SK-N-SH (cell line): Measurements from ENCODE around the gene GRIA1. TPM values are rescaled to one million over a fixed set of nuclear protein-coding genes. Genes with fewer than 3 reads are reported as not detected.

Experiments used
- CTCF ChIA-PET: fragments of 300-600, 350-600 bp; formaldehyde crosslinking; extraction: SDS; loops from one replicate; lab custom pipeline; 2021; lab: Yijun Ruan, JAX
- POLR2A ChIA-PET: fragments of 350-600 bp; sonication (Branson Sonifier 250); formaldehyde crosslinking; extraction: SDS; loops from one replicate; lab custom pipeline; 2020; ENCODE audit warnings: antibody characterized with exemption, inconsistent platforms; lab: Yijun Ruan, JAX
- DNase-seq: peaks from one replicate; pipeline ENCODE4 v3.0.0; 2012
- H2AFZ ChIP-seq: fragments of 200-600 bp; sonication (generic); 2 replicates; pipeline ENCODE4 v1.8.1; 2016; ENCODE audit warnings: antibody characterized with exemption, mild to moderate bottlenecking, low read depth
- H3F3A ChIP-seq: fragments of 200-600 bp; sonication (generic); replicated peaks from 2 replicates; pipeline ENCODE3; 2016; ENCODE audit warnings: antibody characterized with exemption, mild to moderate bottlenecking; ENCODE audit not compliant: insufficient read depth
- H3K27ac ChIP-seq, 2 experiments: fragments of 200-500 bp in 1 of 2; fragments of 200-600 bp in 1 of 2; sonication (Bioruptor generic) in 1 of 2; sonication (generic), shearing (Covaris generic) in 1 of 2; 2 replicates each; pipeline versions ENCODE4 v1.5.1 to v1.6.1; 2014 to 2016; ENCODE audit warnings: low read depth in 2 of 2, inconsistent platforms in 1 of 2, low read length in 1 of 2, mild to moderate bottlenecking in 1 of 2, mixed read lengths in 1 of 2
- H3K27me3 ChIP-seq: fragments of 200-600 bp; sonication (generic), shearing (Covaris generic); 2 replicates; pipeline ENCODE4 v1.6.1; 2016; ENCODE audit warnings: mixed run types; ENCODE audit not compliant: insufficient read depth
- H3K36me3 ChIP-seq, 2 experiments: fragments of 200-500 bp in 1 of 2; fragments of 200-600 bp in 1 of 2; sonication (Bioruptor generic) in 1 of 2; sonication (generic) in 1 of 2; replicated peaks in 1 of 2; 2 replicates each; pipeline versions ENCODE3 to v1.5.1; 2014 to 2016; ENCODE audit warnings: low read length in 1 of 2, mild to moderate bottlenecking in 1 of 2; ENCODE audit not compliant: insufficient read depth in 2 of 2, control insufficient read depth in 1 of 2
- H3K4me1 ChIP-seq, 2 experiments: fragments of 200-500 bp in 1 of 2; fragments of 200-600 bp in 1 of 2; sonication (Bioruptor generic) in 1 of 2; sonication (generic), shearing (Covaris generic) in 1 of 2; 2 replicates each; pipeline versions ENCODE4 v1.5.1 to v1.6.1; 2014 to 2016; ENCODE audit warnings: low read depth in 1 of 2, low read length in 1 of 2, mixed run types in 1 of 2; ENCODE audit not compliant: insufficient read depth in 2 of 2, control insufficient read depth in 1 of 2
- H3K4me2 ChIP-seq: fragments of 200-600 bp; sonication (generic), shearing (Covaris generic); 2 replicates; pipeline ENCODE4 v1.6.1; 2017; ENCODE audit warnings: mixed run types
- H3K4me3 ChIP-seq, 2 experiments: fragments of 200-500 bp in 1 of 2; fragments of 200-600 bp in 1 of 2; sonication (Bioruptor generic) in 1 of 2; sonication (generic), shearing (Covaris generic) in 1 of 2; 2 replicates each; pipeline versions ENCODE4 v1.5.1 to v1.8.1; 2014 to 2016; ENCODE audit warnings: low read depth in 2 of 2, inconsistent platforms in 1 of 2, low read length in 1 of 2, mild to moderate bottlenecking in 1 of 2, mixed read lengths in 1 of 2, moderate library complexity in 1 of 2
- H3K79me2 ChIP-seq: fragments of 200-600 bp; sonication (generic); 2 replicates; pipeline ENCODE4 v1.8.1; 2017; ENCODE audit warnings: mild to moderate bottlenecking; ENCODE audit not compliant: insufficient read depth
- H3K9ac ChIP-seq: fragments of 200-600 bp; sonication (generic); 2 replicates; pipeline ENCODE4 v1.6.1; 2017; ENCODE audit warnings: mixed run types
- H3K9me2 ChIP-seq: fragments of 200-600 bp; sonication (generic); 2 replicates; pipeline ENCODE4 v1.6.1; 2017; ENCODE audit warnings: mixed run types
- H3K9me3 ChIP-seq: fragments of 200-600 bp; sonication (generic); 2 replicates; pipeline ENCODE4 v1.6.1; 2017; ENCODE audit warnings: mixed run types, mild to moderate bottlenecking, moderate library complexity
- H4K20me1 ChIP-seq: fragments of 200-600 bp; sonication (generic); 2 replicates; pipeline ENCODE4 v1.6.1; 2017; ENCODE audit warnings: mild to moderate bottlenecking, mixed run types; ENCODE audit not compliant: insufficient read depth
- ELF1 ChIP-seq: IDR thresholded peaks from 2 replicates; pipeline ENCODE4 v1.4.0; 2012
- FOSL2 ChIP-seq: IDR thresholded peaks from 2 replicates; pipeline ENCODE4 v1.4.0; 2012; ENCODE audit warnings: low read depth, mild to moderate bottlenecking, moderate library complexity, borderline replicate concordance
- GABPA ChIP-seq: IDR thresholded peaks from 2 replicates; pipeline ENCODE4 v1.4.0; 2012; ENCODE audit warnings: low read depth, mild to moderate bottlenecking
- IRF3 ChIP-seq: fragments of 150-350 bp; IDR thresholded peaks from 2 replicates; pipeline ENCODE4 v1.6.1; 2016; ENCODE audit warnings: mild to moderate bottlenecking, low read depth, low read length
- MAX ChIP-seq: IDR thresholded peaks from 2 replicates; pipeline ENCODE4 v1.4.0; 2012; ENCODE audit warnings: low read depth
- MXI1 ChIP-seq: IDR thresholded peaks from 2 replicates; pipeline ENCODE4 v1.6.1; 2012; ENCODE audit warnings: mild to moderate bottlenecking, low read depth, low read length, improper control_type of control experiment
- POLR2AphosphoS5 ChIP-seq: IDR thresholded peaks from 2 replicates; pipeline ENCODE4 v1.6.1; 2012; ENCODE audit warnings: low read depth, low read length
- RCOR1 ChIP-seq: fragments of 150-350 bp; IDR thresholded peaks from 2 replicates; pipeline ENCODE4 v1.6.1; 2017; ENCODE audit warnings: antibody characterized with exemption, low read length
- WGBS: methylation state at CpG from one replicate; pipeline ENCODE4 v1.1.6; 2017; ENCODE audit warnings: low lambda C conversion rate; 5-methylcytosine and 5-hydroxymethylcytosine counted together
- polyA plus RNA-seq, 3 experiments: library from polyadenylated mRNA; depleted of rRNA; stranded (reverse); fragments of >200 nt; gene quantifications; 2 replicates each; pipeline ENCODE4 v1.2.3, GENCODE V29; 2012

The GRIA1 gene
- polyA plus RNA-seq, 1 of the 3 experiments (the other 2 are of a cell fraction) = 0.35 TPM

DNA sequence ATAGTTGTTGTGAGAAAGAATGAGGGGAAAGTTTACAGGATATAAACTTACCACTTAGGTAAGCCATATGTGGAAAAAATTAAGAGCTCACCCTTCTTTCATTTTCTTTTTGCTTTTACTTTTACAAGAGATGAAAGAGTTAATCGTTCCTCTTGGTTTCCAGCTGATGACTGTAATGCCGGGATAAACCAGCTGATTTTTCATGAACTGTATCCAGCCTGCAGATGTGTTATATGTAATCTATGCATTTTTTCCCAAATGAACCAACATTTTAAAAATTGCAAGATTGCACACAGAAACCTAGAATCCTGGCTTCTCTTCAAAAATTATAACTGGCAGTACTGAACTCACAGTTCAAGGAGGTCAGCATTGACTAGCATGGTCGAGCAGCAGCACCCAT, 185.9 kb downstream of the GRIA1 start:
- Histone ChIP-seq H3K9ac (no peak overlapping the region), H3K4me2 (no peak overlapping the region), H3K27me3 (no peaks in the 10 kb centered on the region), H3K27ac (no peak overlapping the region), H3K4me3 (no peak overlapping the region), H4K20me1 (no peaks in the 10 kb centered on the region), H3K4me1 (no peaks in the 10 kb centered on the region), H3K9me2 (no peaks in the 10 kb centered on the region), H3K36me3 (no peaks in the 10 kb centered on the region), H3K9me3 (no peaks in the 10 kb centered on the region), H3F3A (no peaks in the 10 kb centered on the region), H3K79me2 (no peaks in the 10 kb centered on the region), H2AFZ (no peak overlapping the region)
- WGBS = 61% methylated on average over 3 of the region's 3 CpGs
- no peak for TF ChIP-seq MAX
- no peak for TF ChIP-seq IRF3
- POLR2A ChIA-PET = no interaction called here
- CTCF ChIA-PET = interaction anchor here (1.0 kb wide), 1 partner anchor 13 kb away, joined by 3 read pairs; no protein-coding TSS in a partner anchor
- DNase-seq = no peak

GRCh38 chr5:153676821-153677220, 186.4 kb downstream of the GRIA1 start:
- H3K4me1 ChIP-seq = no peaks in the 10 kb centered on the region
- no peak overlapping the region for H3K4me3 ChIP-seq
- H3K79me2 ChIP-seq = no peaks in the 10 kb centered on the region
- H3K9me2 ChIP-seq = no peaks in the 10 kb centered on the region
- H3K9me3 ChIP-seq = no peaks in the 10 kb centered on the region
- no peak overlapping the region for H3K27ac ChIP-seq
- CTCF ChIA-PET = interaction anchor here (1.0 kb wide), 1 partner anchor 13 kb away, joined by 3 read pairs; no protein-coding TSS in a partner anchor
- TF ChIP-seq ELF1 = no peak
- no peak for TF ChIP-seq GABPA
- TF ChIP-seq IRF3 = no peak
- no peak for TF ChIP-seq FOSL2
- no peak for TF ChIP-seq RCOR1
- TF ChIP-seq MXI1 = no peak
- TF ChIP-seq POLR2AphosphoS5 = no peak
- TF ChIP-seq, all 33 proteins: peak for 0
- Histone ChIP-seq H3F3A (no peaks in the 10 kb centered on the region), H3K36me3 (no peaks in the 10 kb centered on the region), H3K9ac (no peak overlapping the region), H2AFZ (no peak overlapping the region), H3K27me3 (no peaks in the 10 kb centered on the region), H4K20me1 (no peaks in the 10 kb centered on the region), H3K4me2 (no peak overlapping the region)
- DNase-seq = no peak
- WGBS = 85% methylated on average over 7 of the region's 7 CpGs
- POLR2A ChIA-PET = no interaction called here
